DOHH2 (cell line): Measurements from ENCODE around the gene SPATA31E1.

Experiments
- CTCF ChIP-seq: fragments of 200-600 bp; sonication (generic); IDR thresholded peaks from one replicate; pipeline ENCODE4 v1.5.1; 2014; ENCODE audit warnings: antibody characterized with exemption, mild to moderate bottlenecking, low read depth, low read length; ENCODE audit not compliant: poor library complexity, severe bottlenecking
- EZH2phosphoT487 ChIP-seq: fragments of 200-600 bp; sonication (generic); IDR thresholded peaks from 2 replicates; pipeline ENCODE4 v1.6.1; 2017; ENCODE audit warnings: borderline replicate concordance, mild to moderate bottlenecking, antibody characterized with exemption, low read length, moderate library complexity, mixed read lengths

DNA sequence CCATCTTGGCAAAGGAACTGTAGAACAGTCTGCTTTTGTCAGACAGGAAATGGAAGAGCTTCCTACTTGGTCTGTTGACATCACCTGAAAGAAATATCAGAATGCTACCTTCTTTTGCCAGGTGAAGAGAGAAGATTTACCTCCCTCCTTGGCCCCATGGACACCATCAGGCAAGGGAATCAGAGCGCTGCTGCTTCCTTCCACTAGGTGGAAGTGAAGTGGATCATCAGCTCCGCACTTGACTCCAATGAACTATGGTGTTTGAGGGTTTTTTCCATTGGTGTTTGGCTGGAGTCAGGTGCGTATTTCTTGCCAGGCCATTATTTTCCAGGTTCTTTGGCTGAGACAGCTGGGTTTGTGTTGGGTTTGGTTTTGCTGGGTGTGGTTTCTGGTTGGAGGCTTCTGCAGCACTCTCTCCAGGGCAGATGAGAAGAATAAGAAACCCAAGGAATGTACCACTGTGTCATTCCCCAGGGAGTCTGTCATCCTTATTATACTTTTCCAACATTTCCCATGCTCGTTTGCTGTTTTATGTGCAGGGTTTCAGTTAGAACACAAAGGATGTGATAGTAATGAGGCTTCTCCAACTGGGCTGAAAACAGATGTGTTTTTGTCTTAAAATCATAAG is 12.4 kb downstream of the SPATA31E1 start:
- TF ChIP-seq CTCF (no peak), EZH2phosphoT487 (no peak)
